Psoas muscle (tissue), 8 donors: Measurements from ENCODE around the gene PVRIG. TPM values are rescaled to one million over a fixed set of nuclear protein-coding genes. Genes with fewer than 3 reads are reported as not detected.
A peak's percentile ranks its signal among the peaks of the same experiment; 100 is the strongest.
"Not testable (repeated sequence)": the region's sequence is repeated elsewhere in the genome, so short reads cannot be mapped to it uniquely, and the experiment has no call there.

Experiments used
- ATAC-seq, 4 donors: fragments of 200-7000 bp; cut with Tn5 transposase; one replicate each; pipeline ENCODE4 v1.9.1; 2020; ENCODE audit warnings: moderate library complexity in 3 of 4, mild to moderate bottlenecking in 2 of 4
- DNase-seq, 2 donors: peaks; one replicate each; pipeline ENCODE4 v3.0.0-alpha.2; 2020
- H3K27ac ChIP-seq: fragments of 200-600 bp; one replicate; pipeline ENCODE4 v1.8.0; 2022
- H3K27me3 ChIP-seq, 3 donors: fragments of 200-600 bp in 1 of 3; one replicate each; pipeline versions ENCODE4 v1.6.1 to v1.8.0; 2013 to 2022; ENCODE audit warnings: low read length in 2 of 3, mild to moderate bottlenecking in 2 of 3, moderate library complexity in 1 of 3; ENCODE audit not compliant: insufficient read depth in 3 of 3
- H3K36me3 ChIP-seq, 2 donors: fragments of 200-600 bp in 1 of 2; one replicate each; pipeline versions ENCODE4 v1.6.1 to v1.8.0; 2013 to 2022; ENCODE audit warnings: low read depth in 1 of 2, mild to moderate bottlenecking in 1 of 2, moderate library complexity in 1 of 2; ENCODE audit not compliant: insufficient read depth in 1 of 2
- H3K4me1 ChIP-seq: fragments of 200-600 bp; one replicate; pipeline ENCODE4 v1.8.0; 2022
- H3K4me3 ChIP-seq: fragments of 200-600 bp; one replicate; pipeline ENCODE4 v1.8.0; 2022; ENCODE audit warnings: mild to moderate bottlenecking
- H3K9me3 ChIP-seq: fragments of 200-600 bp; one replicate; pipeline ENCODE4 v1.8.0; 2022
- CTCF ChIP-seq: fragments of 200-600 bp; IDR thresholded peaks from one replicate; pipeline ENCODE4 v1.8.0; 2022; ENCODE audit warnings: antibody characterized with exemption
- WGBS, 3 donors: extraction: QIAGEN DNeasy Blood & Tissue Kit; methylation state at CpG; one replicate each; pipeline versions ENCODE4 v1.1.6 to v1.1.7; 2013; 5-methylcytosine and 5-hydroxymethylcytosine counted together
- intact Hi-C, 2 donors: fragments of 100-400 bp; cut with DNase I; formaldehyde crosslinking; loops; one replicate each; pipeline versions ENCODE4 v1.11.0 to v1.14.2; 2022
- polyA plus RNA-seq, 3 donors: library from polyadenylated mRNA; stranded (reverse); fragments of 200-250 nt; gene quantifications; one replicate each; pipeline ENCODE4 v1.2.3, GENCODE V29; 2013
- total RNA-seq, 4 donors: library from RNA; stranded (reverse); fragmentation: NEBNext Ultra II Directional in 2 of 4; extraction: Animal tissue kit (Norgen Biotek cat#: 25700) in 2 of 4; gene quantifications; one replicate each; pipeline versions ENCODE4 v1.2.1 to v1.2.4, GENCODE V29; 2021 to 2023
- donor health status: healthy with polysubstance abuse.
- donor health status: DM: no; HTN: no; CAD: no; lungs with moderate emphysema.
- donor health status: Bipolar disorder and iron deficiency.
- donor health status: healthy.
- donor health status: DM: yes; HTN: yes; CAD: no.
- donor health status: DM: no; HTN: no; CAD: no.
- donor health status: DM: no; HTN: no; CAD: no.
- donor health status: DM: yes; HTN: yes; CAD: no.

The PVRIG gene
- total and polyA plus RNA-seq, 7 donors, result 0.05 to 0.61 (median 0.10) TPM; not detected in 3

GRCh38 chr7:100190048-100190711 is 29.6 kb upstream of the PVRIG start:
- ATAC-seq (peak in 3 of 4 donors; percentile 49 to 67 (median 56)), DNase-seq (no peak)
- 64 to 77% (median 65%) methylated on average over 4 of the region's 4 CpGs for WGBS, 3 donors
- Histone ChIP-seq H3K4me3 (no peak overlapping the region), H3K27me3 (peaks cover 0 to 3% (median 0%) of the 10 kb centered on the region in 3 donors), H3K9me3 (no peaks in the 10 kb centered on the region), H3K4me1 (no peaks in the 10 kb centered on the region), H3K36me3 (no peaks in the 10 kb centered on the region), H3K27ac (no peak overlapping the region)
- intact Hi-C loops, result no loop called here
- peak; percentile 39 for TF ChIP-seq CTCF

- intact Hi-C loops, result no loop called here
- no peak overlapping the region for H3K27ac ChIP-seq
- no peak overlapping the region for H3K4me3 ChIP-seq
- ATAC-seq, result no peak
- whole genome bisulfite sequencing, 3 donors, result 56 to 68% (median 65%) methylated on average over 2 of the region's 2 CpGs
- TF ChIP-seq CTCF, result no peak
- no peak for DNase-seq
- no peaks in the 10 kb centered on the region for H3K4me1 ChIP-seq
- peaks cover 0 to 4% (median 0%) of the 10 kb centered on the region in 3 donors for H3K27me3 ChIP-seq
- no peaks in the 10 kb centered on the region for H3K9me3 ChIP-seq
- no peaks in the 10 kb centered on the region for H3K36me3 ChIP-seq
These were observed 28.0 kb upstream of the PVRIG start for GRCh38 chr7:100191775-100192174.

GRCh38 chr7:100192281-100192862 is 27.4 kb upstream of the PVRIG start:
- H3K36me3 ChIP-seq, H3K4me1 ChIP-seq, intact Hi-C loops, H3K27me3 ChIP-seq, H3K4me3 ChIP-seq, DNase-seq, ATAC-seq, H3K9me3 ChIP-seq, H3K27ac ChIP-seq: not testable (repeated sequence)
- 93 to 95% (median 93%) methylated on average over 6 of the region's 6 CpGs for WGBS, 3 donors

- H3K27ac ChIP-seq, result no peak overlapping the region
- TF ChIP-seq CTCF, result no peak
- H3K27me3 ChIP-seq, result peaks cover 0 to 4% (median 0%) of the 10 kb centered on the region in 3 donors
- WGBS, 3 donors, result 69 to 88% (median 80%) methylated on average over 3 of the region's 3 CpGs
- H3K4me1 ChIP-seq, result no peaks in the 10 kb centered on the region
- no peaks in the 10 kb centered on the region for H3K36me3 ChIP-seq
- H3K9me3 ChIP-seq, result no peaks in the 10 kb centered on the region
- DNase-seq (no peak), ATAC-seq (no peak)
- intact Hi-C loops, result no loop called here
- no peak overlapping the region for H3K4me3 ChIP-seq
These were observed 26.8 kb upstream of the PVRIG start for GRCh38 chr7:100192969-100193368.

- no peaks in the 10 kb centered on the region for H3K36me3 ChIP-seq
- no peak for TF ChIP-seq CTCF
- WGBS, 3 donors, result 81 to 86% (median 82%) methylated on average over 2 of the region's 2 CpGs
- no peak overlapping the region for H3K27ac ChIP-seq
- intact Hi-C loops, result no loop called here
- ATAC-seq (no peak), DNase-seq (no peak)
- no peaks in the 10 kb centered on the region for H3K4me1 ChIP-seq
- no peak overlapping the region for H3K4me3 ChIP-seq
- H3K9me3 ChIP-seq, result no peaks in the 10 kb centered on the region
- peaks cover 0 to 4% (median 2%) of the 10 kb centered on the region in 3 donors for H3K27me3 ChIP-seq
These were observed 24.5 kb upstream of the PVRIG start for GRCh38 chr7:100195222-100195621.

GRCh38 chr7:100195901-100196322 is 23.8 kb upstream of the PVRIG start:
- DNase-seq, intact Hi-C loops, H3K27ac ChIP-seq, H3K4me3 ChIP-seq, H3K4me1 ChIP-seq, H3K9me3 ChIP-seq, H3K27me3 ChIP-seq, ATAC-seq, H3K36me3 ChIP-seq: not testable (repeated sequence)
- WGBS, 3 donors, result 93 to 96% (median 94%) methylated on average over 6 of the region's 6 CpGs
